ENCODE measurements around the gene ACAP2. TPM values are rescaled to one million over a fixed set of nuclear protein-coding genes. Genes with fewer than 3 reads are reported as not detected.
A peak's percentile ranks its signal among the peaks of the same experiment; 100 is the strongest.

Gene ACAP2
- total and polyA plus RNA-seq, 2 donors (not counting 1 experiment from before 2014, with no cell fraction given) = 33.7 to 86.5 TPM

- Histone ChIP-seq H3K4me3 (replicated peaks in 1 of 4; ENCODE audit: control extremely low read depth in 1 of 4, insufficient read depth in 1 of 4, low read depth in 3 of 4, low read length in 4 of 4) (no peak overlapping the region), H3K4me2 (ENCODE audit: extremely low read depth, insufficient read depth, low read length) (no peak overlapping the region), H3K36me3 (ENCODE audit: control insufficient read depth, insufficient read depth, low read length) (peaks cover 2% of the 10 kb centered on the region), H3K9ac (ENCODE audit: insufficient read depth, low read length) (no peak overlapping the region), H3K4me1 (ENCODE audit: control insufficient read depth, extremely low read depth, insufficient read depth, low read length) (peaks cover 14% of the 10 kb centered on the region), H4K20me1 (ENCODE audit: control insufficient read depth, extremely low read depth, insufficient read depth, low read length) (no peaks in the 10 kb centered on the region), H2AFZ (ENCODE audit: low read length) (no peak overlapping the region), H3K79me2 (ENCODE audit: control insufficient read depth, insufficient read depth, low read length) (peaks cover 8% of the 10 kb centered on the region), H3K27me3 (ENCODE audit: control insufficient read depth, insufficient read depth, low read length) (no peaks in the 10 kb centered on the region), H3K9me3 (ENCODE audit: control insufficient read depth, insufficient read depth, low read depth, low read length) (no peaks in the 10 kb centered on the region), H3K27ac (ENCODE audit: insufficient read depth, low read length) (no peak overlapping the region)
- no peak for TF ChIP-seq CTCF (conservative IDR thresholded peaks at IDR 0.05 in 1 of 2, IDR thresholded peaks at IDR 0.05 in 1 of 2; ENCODE audit: low read depth in 1 of 2, low read length in 2 of 2)
- TF ChIP-seq EZH2 (IDR thresholded peaks at IDR 0.05; ENCODE audit: low read length, missing control alignments) = no peak
- no peak for DNase-seq (ENCODE audit: low read depth in 2 of 2)
Observed at GRCh38 chr3:195261925-195262324, 180.9 kb downstream of the ACAP2 start.

- DNase-seq (ENCODE audit: low read depth in 2 of 2) = no peak
- Histone ChIP-seq H3K27me3 (ENCODE audit: control insufficient read depth, insufficient read depth, low read length) (no peaks in the 10 kb centered on the region), H3K4me1 (ENCODE audit: control insufficient read depth, extremely low read depth, insufficient read depth, low read length) (peaks cover 14% of the 10 kb centered on the region), H2AFZ (ENCODE audit: low read length) (peak overlapping the region; percentile 72), H3K36me3 (ENCODE audit: control insufficient read depth, insufficient read depth, low read length) (no peaks in the 10 kb centered on the region), H3K9me3 (ENCODE audit: control insufficient read depth, insufficient read depth, low read depth, low read length) (no peaks in the 10 kb centered on the region), H3K9ac (ENCODE audit: insufficient read depth, low read length) (peak overlapping the region; percentile 70), H4K20me1 (ENCODE audit: control insufficient read depth, extremely low read depth, insufficient read depth, low read length) (no peaks in the 10 kb centered on the region), H3K4me2 (ENCODE audit: extremely low read depth, insufficient read depth, low read length) (peak overlapping the region; percentile 78), H3K4me3 (replicated peaks in 1 of 4; ENCODE audit: control extremely low read depth in 1 of 4, insufficient read depth in 1 of 4, low read depth in 3 of 4, low read length in 4 of 4) (peak overlapping the region; percentile 61 to 77 (median 72)), H3K79me2 (ENCODE audit: control insufficient read depth, insufficient read depth, low read length) (peaks cover 8% of the 10 kb centered on the region), H3K27ac (ENCODE audit: insufficient read depth, low read length) (peak overlapping the region; percentile 10)
- no peak for TF ChIP-seq EZH2 (IDR thresholded peaks at IDR 0.05; ENCODE audit: low read length, missing control alignments)
- peak; percentile 9 to 12 for TF ChIP-seq CTCF (conservative IDR thresholded peaks at IDR 0.05 in 1 of 2, IDR thresholded peaks at IDR 0.05 in 1 of 2; ENCODE audit: low read depth in 1 of 2, low read length in 2 of 2)
Observed at GRCh38 chr3:195260280-195260905, 182.4 kb downstream of the ACAP2 start.

- Histone ChIP-seq H3K79me2 (ENCODE audit: control insufficient read depth, insufficient read depth, low read length) (peaks cover 8% of the 10 kb centered on the region), H3K4me1 (ENCODE audit: control insufficient read depth, extremely low read depth, insufficient read depth, low read length) (peaks cover 14% of the 10 kb centered on the region)
Observed at GRCh38 chr3:195259475-195260279, 183.1 kb downstream of the ACAP2 start.

More at GRCh38 chr3:195259475-195260279, 183.1 kb downstream of the ACAP2 start:
- Histone ChIP-seq H4K20me1 (ENCODE audit: control insufficient read depth, extremely low read depth, insufficient read depth, low read length) (no peaks in the 10 kb centered on the region), H3K4me2 (ENCODE audit: extremely low read depth, insufficient read depth, low read length) (peak overlapping the region; percentile 81), H3K4me3 (replicated peaks in 1 of 4; ENCODE audit: control extremely low read depth in 1 of 4, insufficient read depth in 1 of 4, low read depth in 3 of 4, low read length in 4 of 4) (peak overlapping the region; percentile 26 to 77 (median 58)), H3K27me3 (ENCODE audit: control insufficient read depth, insufficient read depth, low read length) (no peaks in the 10 kb centered on the region), H3K27ac (ENCODE audit: insufficient read depth, low read length) (peak overlapping the region; percentile 90), H3K36me3 (ENCODE audit: control insufficient read depth, insufficient read depth, low read length) (no peaks in the 10 kb centered on the region), H3K9me3 (ENCODE audit: control insufficient read depth, insufficient read depth, low read depth, low read length) (no peaks in the 10 kb centered on the region), H3K9ac (ENCODE audit: insufficient read depth, low read length) (peak overlapping the region; percentile 89), H2AFZ (ENCODE audit: low read length) (no peak overlapping the region)
- peak; percentile 91 to 93 for DNase-seq (ENCODE audit: low read depth in 2 of 2)
- TF ChIP-seq EZH2 (IDR thresholded peaks at IDR 0.05; ENCODE audit: low read length, missing control alignments) (no peak), CTCF (conservative IDR thresholded peaks at IDR 0.05 in 1 of 2, IDR thresholded peaks at IDR 0.05 in 1 of 2; ENCODE audit: low read depth in 1 of 2, low read length in 2 of 2) (no peak)

All from fibroblast of lung (primary cell).